ENCODE data around the gene PYDC1.
"Not testable (repeated sequence)": the region's sequence is repeated elsewhere in the genome, so short reads cannot be mapped to it uniquely, and the experiment has no call there.

The PYDC1 gene

DNA sequence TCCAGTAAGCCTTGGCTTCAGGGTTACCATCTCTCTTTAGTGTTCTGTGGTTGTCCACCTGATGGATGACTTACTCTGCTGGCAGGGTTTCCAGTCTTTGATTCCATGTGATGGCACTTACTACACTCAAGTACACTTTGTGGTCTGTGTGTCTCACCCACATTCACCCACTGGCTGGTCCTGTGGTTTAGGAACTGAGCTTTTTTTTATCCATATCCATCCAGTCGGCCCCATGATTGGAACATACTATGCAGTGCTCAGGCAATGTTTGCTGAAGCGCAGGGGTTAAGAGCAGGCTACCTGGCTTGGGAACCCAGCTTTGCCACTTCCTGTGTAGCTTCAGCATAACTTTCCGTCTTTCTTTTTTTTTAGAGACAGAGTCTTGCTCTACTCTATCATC, 39.8 kb downstream of the PYDC1 start:
- no peak for DNase-seq

DNA sequence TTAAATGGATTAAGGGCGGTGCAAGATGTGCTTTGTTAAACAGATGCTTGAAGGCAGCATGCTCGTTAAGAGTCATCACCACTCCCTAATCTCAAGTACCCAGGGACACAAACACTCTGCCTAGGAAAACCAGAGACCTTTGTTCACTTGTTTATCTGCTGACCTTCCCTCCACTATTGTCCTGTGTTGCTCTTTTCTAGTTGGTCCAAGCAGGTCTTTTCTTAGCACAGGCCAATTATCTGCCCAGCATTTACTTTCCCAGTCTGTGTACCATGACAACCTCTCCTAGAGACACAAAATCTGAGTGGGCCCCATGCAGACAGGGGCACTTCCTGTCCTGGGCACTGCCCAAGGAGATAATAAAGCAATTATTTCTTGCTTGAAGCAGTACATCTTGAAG, 46.9 kb downstream of the PYDC1 start:
- not testable (repeated sequence) for DNase-seq

DNA sequence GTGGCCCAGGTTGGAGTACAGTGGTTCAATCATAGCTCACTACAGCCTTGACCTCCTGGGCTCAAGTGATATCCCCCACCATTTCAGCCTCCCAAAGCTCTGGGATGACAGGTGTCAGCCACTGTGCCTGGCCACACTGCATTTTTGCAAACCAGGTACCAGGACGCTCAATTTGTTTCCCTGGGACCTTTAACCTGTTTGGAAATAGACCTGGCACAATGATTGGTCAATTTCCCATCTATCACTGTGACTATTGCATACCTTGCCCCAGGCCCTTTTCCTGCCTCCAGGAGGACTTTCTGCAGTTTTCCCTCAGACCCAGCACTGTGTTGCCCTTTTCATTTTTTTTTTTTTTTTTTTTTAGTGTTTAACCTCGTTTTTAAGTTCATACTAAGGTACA, 48.1 kb downstream of the PYDC1 start:
- no peak for DNase-seq

DNA sequence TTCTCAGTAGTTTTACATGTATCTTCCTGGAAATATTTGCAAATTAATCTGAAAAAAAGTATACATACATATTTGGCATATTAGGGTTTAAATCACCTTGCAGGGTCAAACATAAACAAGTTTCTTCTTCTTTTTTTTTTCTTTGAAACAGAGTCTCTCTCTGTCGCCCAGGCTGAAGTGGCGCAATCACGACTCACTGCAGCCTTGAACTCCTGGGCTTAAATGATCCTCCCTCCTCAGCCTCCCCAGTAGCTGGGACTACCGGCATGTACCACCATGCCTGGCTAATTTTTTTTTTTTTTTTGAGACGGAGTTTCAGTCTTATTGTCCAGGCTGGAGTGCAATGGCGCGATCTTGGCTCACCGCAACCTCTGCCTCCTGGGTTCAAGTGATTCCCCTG, 49.6 kb downstream of the PYDC1 start:
- DNase-seq: no peak

All from eye (tissue), 1 donor.